ENCODE data around the gene PARPBP.
"Not testable (repeated sequence)": the region's sequence is repeated elsewhere in the genome, so short reads cannot be mapped to it uniquely, and the experiment has no call there.

DNA sequence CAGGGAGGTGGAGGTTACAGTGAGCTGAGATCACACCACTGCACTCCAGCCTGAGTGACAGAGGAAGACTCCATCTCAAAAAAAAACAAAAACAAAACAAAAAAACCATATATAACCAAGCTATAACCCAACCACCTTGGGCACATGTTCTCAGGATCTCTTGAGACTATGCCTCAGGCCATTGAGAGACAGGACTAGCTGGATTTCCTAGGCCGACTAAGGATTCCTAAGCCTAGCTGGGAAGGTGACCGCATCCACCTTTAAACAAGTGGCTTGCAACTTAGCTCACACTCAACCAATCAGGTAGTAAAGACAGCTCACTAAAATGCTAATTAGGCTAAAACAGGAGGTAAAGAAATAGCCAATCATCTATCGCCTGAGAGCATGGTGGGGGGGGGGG lies 35.2 kb downstream of the PARPBP start:
- TF ChIP-seq, protein P1, sequence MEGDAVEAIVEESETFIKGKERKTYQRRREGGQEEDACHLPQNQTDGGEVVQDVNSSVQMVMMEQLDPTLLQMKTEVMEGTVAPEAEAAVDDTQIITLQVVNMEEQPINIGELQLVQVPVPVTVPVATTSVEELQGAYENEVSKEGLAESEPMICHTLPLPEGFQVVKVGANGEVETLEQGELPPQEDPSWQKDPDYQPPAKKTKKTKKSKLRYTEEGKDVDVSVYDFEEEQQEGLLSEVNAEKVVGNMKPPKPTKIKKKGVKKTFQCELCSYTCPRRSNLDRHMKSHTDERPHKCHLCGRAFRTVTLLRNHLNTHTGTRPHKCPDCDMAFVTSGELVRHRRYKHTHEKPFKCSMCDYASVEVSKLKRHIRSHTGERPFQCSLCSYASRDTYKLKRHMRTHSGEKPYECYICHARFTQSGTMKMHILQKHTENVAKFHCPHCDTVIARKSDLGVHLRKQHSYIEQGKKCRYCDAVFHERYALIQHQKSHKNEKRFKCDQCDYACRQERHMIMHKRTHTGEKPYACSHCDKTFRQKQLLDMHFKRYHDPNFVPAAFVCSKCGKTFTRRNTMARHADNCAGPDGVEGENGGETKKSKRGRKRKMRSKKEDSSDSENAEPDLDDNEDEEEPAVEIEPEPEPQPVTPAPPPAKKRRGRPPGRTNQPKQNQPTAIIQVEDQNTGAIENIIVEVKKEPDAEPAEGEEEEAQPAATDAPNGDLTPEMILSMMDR (conservative IDR thresholded peaks at IDR 0.05; ENCODE audit: low read depth in 2 of 2) = not testable (repeated sequence)
- not testable (repeated sequence) for TF ChIP-seq EZH2 (IDR thresholded peaks at IDR 0.05; ENCODE audit: low read depth, unreplicated experiment)
- TF ChIP-seq, protein P2, sequence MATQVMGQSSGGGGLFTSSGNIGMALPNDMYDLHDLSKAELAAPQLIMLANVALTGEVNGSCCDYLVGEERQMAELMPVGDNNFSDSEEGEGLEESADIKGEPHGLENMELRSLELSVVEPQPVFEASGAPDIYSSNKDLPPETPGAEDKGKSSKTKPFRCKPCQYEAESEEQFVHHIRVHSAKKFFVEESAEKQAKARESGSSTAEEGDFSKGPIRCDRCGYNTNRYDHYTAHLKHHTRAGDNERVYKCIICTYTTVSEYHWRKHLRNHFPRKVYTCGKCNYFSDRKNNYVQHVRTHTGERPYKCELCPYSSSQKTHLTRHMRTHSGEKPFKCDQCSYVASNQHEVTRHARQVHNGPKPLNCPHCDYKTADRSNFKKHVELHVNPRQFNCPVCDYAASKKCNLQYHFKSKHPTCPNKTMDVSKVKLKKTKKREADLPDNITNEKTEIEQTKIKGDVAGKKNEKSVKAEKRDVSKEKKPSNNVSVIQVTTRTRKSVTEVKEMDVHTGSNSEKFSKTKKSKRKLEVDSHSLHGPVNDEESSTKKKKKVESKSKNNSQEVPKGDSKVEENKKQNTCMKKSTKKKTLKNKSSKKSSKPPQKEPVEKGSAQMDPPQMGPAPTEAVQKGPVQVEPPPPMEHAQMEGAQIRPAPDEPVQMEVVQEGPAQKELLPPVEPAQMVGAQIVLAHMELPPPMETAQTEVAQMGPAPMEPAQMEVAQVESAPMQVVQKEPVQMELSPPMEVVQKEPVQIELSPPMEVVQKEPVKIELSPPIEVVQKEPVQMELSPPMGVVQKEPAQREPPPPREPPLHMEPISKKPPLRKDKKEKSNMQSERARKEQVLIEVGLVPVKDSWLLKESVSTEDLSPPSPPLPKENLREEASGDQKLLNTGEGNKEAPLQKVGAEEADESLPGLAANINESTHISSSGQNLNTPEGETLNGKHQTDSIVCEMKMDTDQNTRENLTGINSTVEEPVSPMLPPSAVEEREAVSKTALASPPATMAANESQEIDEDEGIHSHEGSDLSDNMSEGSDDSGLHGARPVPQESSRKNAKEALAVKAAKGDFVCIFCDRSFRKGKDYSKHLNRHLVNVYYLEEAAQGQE (IDR thresholded peaks at IDR 0.05; ENCODE audit: unreplicated experiment) = not testable (repeated sequence)

Data from GM23338 (cell line).